Panc1 (cell line): ENCODE data around the gene KAZN. TPM values are rescaled to one million over a fixed set of nuclear protein-coding genes. Genes with fewer than 3 reads are reported as not detected.

ENCODE experiments used
- ATAC-seq: fragments of 200-7000 bp; cut with Tn5 transposase; 2 replicates; pipeline ENCODE4 v1.9.1; 2020; ENCODE audit warnings: mild to moderate bottlenecking, moderate library complexity
- BruUV-seq: library from RNA; stranded (reverse); fragments of 400-500 nt; replicated peaks from 2 replicates; lab custom pipeline; 2021; lab: Mats Ljungman, UMichigan
- CTCF ChIA-PET: fragments of 300-600 bp; sonication (Branson Sonifier 250); formaldehyde crosslinking; loops from one replicate; lab custom pipeline; 2022; ENCODE audit warnings: antibody characterized with exemption; lab: Charles Lee
- POLR2A ChIA-PET: fragments of 300-600 bp; sonication (Branson Sonifier 250); formaldehyde crosslinking; loops from one replicate; lab custom pipeline; 2022; ENCODE audit warnings: antibody characterized with exemption; lab: Charles Lee
- DNase-seq: peaks from one replicate; pipeline ENCODE4 v3.0.0-alpha.2; 2010; ENCODE audit warnings: low read depth, low spot score
- H3K27ac ChIP-seq: 2 replicates; pipeline ENCODE4 v1.5.1; 2011; ENCODE audit warnings: mild to moderate bottlenecking, low read length, inconsistent platforms
- H3K27me3 ChIP-seq: fragments of 200-500 bp; sonication (Bioruptor generic); 2 replicates; pipeline ENCODE4 v1.6.0; 2014; ENCODE audit warnings: low read length, inconsistent platforms; ENCODE audit not compliant: control insufficient read depth, insufficient read depth
- H3K36me3 ChIP-seq: fragments of 200-500 bp; sonication (Bioruptor generic); 2 replicates; pipeline ENCODE4 v1.5.1; 2014; ENCODE audit warnings: inconsistent platforms, mild to moderate bottlenecking, low read length, moderate library complexity; ENCODE audit not compliant: control insufficient read depth, insufficient read depth
- H3K4me1 ChIP-seq: 2 replicates; pipeline ENCODE4 v1.5.1; 2011; ENCODE audit warnings: inconsistent platforms, mild to moderate bottlenecking, low read length, moderate library complexity; ENCODE audit not compliant: control insufficient read depth, insufficient read depth
- H3K4me3 ChIP-seq, 2 experiments: 2 replicates each; pipeline ENCODE4 v1.5.1; 2011 to 2012; ENCODE audit warnings: low read depth in 2 of 2, low read length in 2 of 2, mild to moderate bottlenecking in 2 of 2, inconsistent platforms in 1 of 2, moderate library complexity in 1 of 2
- H3K9me3 ChIP-seq: fragments of 200-500 bp; sonication (Bioruptor generic); 2 replicates; pipeline ENCODE4 v1.5.1; 2014; ENCODE audit warnings: low read depth, mild to moderate bottlenecking, inconsistent platforms, low read length, moderate library complexity; ENCODE audit not compliant: control insufficient read depth, insufficient read depth
- CTCF ChIP-seq: fragments of 450-650 bp; IDR thresholded peaks from 2 replicates; pipeline ENCODE4 v1.5.1; 2017; ENCODE audit warnings: mild to moderate bottlenecking
- POLR2AphosphoS5 ChIP-seq: IDR thresholded peaks from 2 replicates; pipeline ENCODE4 v1.6.1; 2012; ENCODE audit warnings: mild to moderate bottlenecking, low read depth, low read length, moderate library complexity
- REST ChIP-seq, 2 experiments: IDR thresholded peaks; 2 replicates each; pipeline ENCODE4 v1.6.1; 2011 to 2012; ENCODE audit warnings: low read depth in 2 of 2, control low read depth in 1 of 2, low read length in 1 of 2, mild to moderate bottlenecking in 1 of 2, moderate library complexity in 1 of 2; ENCODE audit not compliant: insufficient read depth in 1 of 2
- SIN3A ChIP-seq: IDR thresholded peaks from 2 replicates; pipeline ENCODE4 v1.6.1; 2012; ENCODE audit warnings: low read depth, mild to moderate bottlenecking, low read length, moderate library complexity, borderline replicate concordance; ENCODE audit not compliant: insufficient read depth
- TCF7L2 ChIP-seq: IDR thresholded peaks from 2 replicates; pipeline ENCODE4 v1.6.1; 2011; ENCODE audit warnings: mild to moderate bottlenecking, low read depth, low read length, inconsistent platforms
- in situ Hi-C: cut with HindIII; loops from 2 replicates; pipeline ENCODE4 v1.10.0; 2016; ENCODE audit warnings: low sequenced_read_pairs, low pct_unique_long_range_greater_than_20kb
- intact Hi-C: fragments of 100-400 bp; cut with micrococcal nuclease; formaldehyde crosslinking; loops from one replicate; pipeline ENCODE4 v1.10.0; 2022; ENCODE audit not compliant: unreplicated experiment
- total RNA-seq: library from RNA; stranded (reverse); gene quantifications from one replicate; pipeline ENCODE4 v1.2.1, GENCODE V29; 2021; ENCODE audit not compliant: unreplicated experiment

The KAZN gene
- total RNA-seq, 1 experiment from 2014 or later: 6.6 TPM

GRCh38 chr1:14800014-14800413 lies 201.5 kb downstream of the KAZN start:
- H3K27me3 ChIP-seq: no peaks in the 10 kb centered on the region
- intact Hi-C loops: no loop called here

DNA sequence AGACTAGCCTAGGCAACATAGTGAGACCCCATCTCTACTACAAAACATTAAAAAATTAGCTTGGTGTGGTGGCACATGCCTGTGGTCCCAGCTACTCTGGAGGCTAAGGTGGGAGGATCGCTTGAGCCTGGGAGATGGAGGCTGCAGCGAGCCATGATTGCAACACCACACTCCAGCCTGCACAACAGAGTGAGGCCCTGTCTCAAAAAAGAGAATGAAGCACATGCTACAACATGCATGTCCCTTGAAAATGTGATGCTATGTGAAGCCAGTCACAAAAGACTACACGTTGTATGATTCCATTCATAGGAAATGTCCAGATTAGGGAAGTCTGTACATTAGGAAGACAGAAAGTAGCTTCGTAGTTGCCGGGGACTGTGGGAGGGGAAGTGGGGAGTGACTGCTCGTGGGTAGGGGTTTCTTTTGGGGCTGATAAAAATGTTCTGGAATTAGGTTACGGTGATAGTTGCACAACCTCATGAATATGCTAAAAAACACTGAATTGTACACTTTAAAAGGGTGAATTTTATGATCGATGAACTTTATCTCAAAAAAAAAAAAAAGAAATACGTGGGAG lies 202.1 kb downstream of the KAZN start:
- no peaks in the 10 kb centered on the region for H3K4me1 ChIP-seq
- no peak overlapping the region for H3K4me3 ChIP-seq
- no TSS peak for BruUV-seq
- H3K9me3 ChIP-seq: no peaks in the 10 kb centered on the region
- no peak overlapping the region for H3K27ac ChIP-seq
- DNase-seq (no peak), ATAC-seq (no peak)
- ChIA-PET POLR2A (no interaction called here), CTCF (no interaction called here)
- intact Hi-C loops (no loop called here), in situ Hi-C loops (no loop called here)
- H3K36me3 ChIP-seq: no peaks in the 10 kb centered on the region
- TF ChIP-seq REST (IDR thresholded peaks at IDR 0.05; ENCODE audit: insufficient read depth in 1 of 2, low read depth in 2 of 2, low read length in 1 of 2): no peak
- no peak for TF ChIP-seq CTCF
- no peak for TF ChIP-seq POLR2AphosphoS5
- TF ChIP-seq TCF7L2: no peak
- TF ChIP-seq SIN3A: no peak
- H3K27me3 ChIP-seq: no peaks in the 10 kb centered on the region

More at GRCh38 chr1:14800014-14800413, 201.5 kb downstream of the KAZN start:
- ATAC-seq: no peak
- in situ Hi-C loops: no loop called here
- no TSS peak for BruUV-seq
- CTCF ChIA-PET: no interaction called here
- Histone ChIP-seq H3K4me1 (no peaks in the 10 kb centered on the region), H3K9me3 (no peaks in the 10 kb centered on the region), H3K27ac (no peak overlapping the region), H3K36me3 (no peaks in the 10 kb centered on the region), H3K4me3 (no peak overlapping the region)
- TF ChIP-seq CTCF (no peak), TCF7L2 (no peak), REST (IDR thresholded peaks at IDR 0.05; ENCODE audit: insufficient read depth in 1 of 2, low read depth in 2 of 2, low read length in 1 of 2) (no peak), POLR2AphosphoS5 (no peak), SIN3A (no peak)
- POLR2A ChIA-PET: no interaction called here
- DNase-seq: no peak
